Thoracic aorta (tissue), 2 donors: ENCODE data around the gene SMG7. TPM values are rescaled to one million over a fixed set of nuclear protein-coding genes. Genes with fewer than 3 reads are reported as not detected.

ENCODE experiments used
- ATAC-seq: fragments of 150-250 bp; one replicate; pipeline ENCODE4 v1.8.0; 2017; ENCODE audit warnings: low read depth; ENCODE audit not compliant: insufficient number of reproducible peaks, low FRiP score
- DNase-seq: peaks from one replicate; pipeline ENCODE4 v3.0.0-alpha.2; 2020; ENCODE audit warnings: low spot score
- H3K27ac ChIP-seq, 2 donors: fragments of 200-600 bp; sonication (generic); 1 replicate in 1 of 2; 2 replicates in 1 of 2; pipeline ENCODE4 v1.5.1; 2016; ENCODE audit warnings: mild to moderate bottlenecking in 2 of 2, moderate library complexity in 2 of 2
- H3K27me3 ChIP-seq: fragments of 200-600 bp; sonication (generic); replicated peaks from 2 replicates; pipeline ENCODE4 v1.6.0; 2016; ENCODE audit warnings: mild to moderate bottlenecking; ENCODE audit not compliant: insufficient read depth
- H3K36me3 ChIP-seq: fragments of 200-600 bp; sonication (generic); one replicate; pipeline ENCODE4 v1.5.1; 2016
- H3K4me1 ChIP-seq, 2 donors: fragments of 200-600 bp; sonication (generic); 1 replicate in 1 of 2; 2 replicates in 1 of 2; pipeline versions ENCODE4 v1.5.1 to v1.6.0; 2016; ENCODE audit warnings: low read depth in 2 of 2, mild to moderate bottlenecking in 1 of 2; ENCODE audit not compliant: control insufficient read depth in 1 of 2
- H3K4me3 ChIP-seq: fragments of 200-600 bp; sonication (generic); 2 replicates; pipeline ENCODE4 v1.5.1; 2016; ENCODE audit warnings: mild to moderate bottlenecking
- H3K9me3 ChIP-seq: fragments of 200-600 bp; sonication (generic); 2 replicates; pipeline ENCODE4 v1.5.1; 2016
- total RNA-seq, 2 donors: library from RNA; depleted of rRNA; stranded (reverse); fragments of >200 nt; gene quantifications; one replicate each; pipeline versions ENCODE4 v1.1.0 to v1.2.3, GENCODE V29; 2016
- TF ChIP-seq, protein P1 (sequence below): fragments of 200-600 bp; sonication (generic); IDR thresholded peaks from one replicate; pipeline ENCODE4 v1.5.1; 2019; ENCODE audit warnings: antibody characterized with exemption

SMG7 gene
- total RNA-seq, 2 donors from 2014 or later = 29.8 to 41.9 TPM

DNA sequence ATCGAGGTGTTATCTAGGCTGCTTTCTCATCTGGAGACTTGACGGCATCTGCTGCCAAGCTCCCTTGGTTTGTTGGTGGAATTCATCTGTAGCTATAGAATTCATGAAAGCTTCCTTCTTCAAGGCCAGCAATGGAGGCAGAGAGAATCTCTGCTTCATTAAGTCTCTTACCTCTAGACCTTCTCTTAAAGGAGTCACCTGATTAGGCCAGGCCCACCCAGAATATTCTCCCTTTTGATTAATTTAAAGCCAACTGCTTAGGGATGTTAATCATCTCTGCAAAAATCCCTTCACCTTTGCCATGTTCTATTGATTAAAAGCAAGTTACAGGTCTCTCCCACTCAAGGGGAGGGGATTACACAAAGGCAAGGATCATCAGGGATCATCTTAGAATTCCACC is 123.2 kb downstream of the SMG7 start:
- no peaks in the 10 kb centered on the region for H3K9me3 ChIP-seq
- no peak overlapping the region for H3K4me3 ChIP-seq
- TF ChIP-seq, protein P1, sequence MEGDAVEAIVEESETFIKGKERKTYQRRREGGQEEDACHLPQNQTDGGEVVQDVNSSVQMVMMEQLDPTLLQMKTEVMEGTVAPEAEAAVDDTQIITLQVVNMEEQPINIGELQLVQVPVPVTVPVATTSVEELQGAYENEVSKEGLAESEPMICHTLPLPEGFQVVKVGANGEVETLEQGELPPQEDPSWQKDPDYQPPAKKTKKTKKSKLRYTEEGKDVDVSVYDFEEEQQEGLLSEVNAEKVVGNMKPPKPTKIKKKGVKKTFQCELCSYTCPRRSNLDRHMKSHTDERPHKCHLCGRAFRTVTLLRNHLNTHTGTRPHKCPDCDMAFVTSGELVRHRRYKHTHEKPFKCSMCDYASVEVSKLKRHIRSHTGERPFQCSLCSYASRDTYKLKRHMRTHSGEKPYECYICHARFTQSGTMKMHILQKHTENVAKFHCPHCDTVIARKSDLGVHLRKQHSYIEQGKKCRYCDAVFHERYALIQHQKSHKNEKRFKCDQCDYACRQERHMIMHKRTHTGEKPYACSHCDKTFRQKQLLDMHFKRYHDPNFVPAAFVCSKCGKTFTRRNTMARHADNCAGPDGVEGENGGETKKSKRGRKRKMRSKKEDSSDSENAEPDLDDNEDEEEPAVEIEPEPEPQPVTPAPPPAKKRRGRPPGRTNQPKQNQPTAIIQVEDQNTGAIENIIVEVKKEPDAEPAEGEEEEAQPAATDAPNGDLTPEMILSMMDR = no peak
- H3K27me3 ChIP-seq = no peaks in the 10 kb centered on the region
- H3K27ac ChIP-seq = no peak overlapping the region
- no peaks in the 10 kb centered on the region for H3K36me3 ChIP-seq
- DNase-seq (no peak), ATAC-seq (no peak)
- peaks cover 0 to 3% of the 10 kb centered on the region in 2 donors for H3K4me1 ChIP-seq

- TF ChIP-seq, protein P1 = no peak
- H3K9me3 ChIP-seq = no peaks in the 10 kb centered on the region
- no peak overlapping the region for H3K4me3 ChIP-seq
- H3K4me1 ChIP-seq = peaks cover 0 to 3% of the 10 kb centered on the region in 2 donors
- no peak overlapping the region for H3K27ac ChIP-seq
- no peaks in the 10 kb centered on the region for H3K27me3 ChIP-seq
- ATAC-seq (no peak), DNase-seq (no peak)
- no peaks in the 10 kb centered on the region for H3K36me3 ChIP-seq
Observed at GRCh38 chr1:183596500-183596899, 124.2 kb downstream of the SMG7 start.

- TF ChIP-seq, protein P1 = no peak
- no peak for DNase-seq
- no peak overlapping the region for H3K27ac ChIP-seq
- H3K9me3 ChIP-seq = no peaks in the 10 kb centered on the region
- no peak for ATAC-seq
- H3K4me1 ChIP-seq = peaks cover 0 to 3% of the 10 kb centered on the region in 2 donors
- H3K36me3 ChIP-seq = no peaks in the 10 kb centered on the region
- no peak overlapping the region for H3K4me3 ChIP-seq
- no peaks in the 10 kb centered on the region for H3K27me3 ChIP-seq
Observed at GRCh38 chr1:183597656-183598347, 125.5 kb downstream of the SMG7 start.

GRCh38 chr1:183598386-183598785 is 126.1 kb downstream of the SMG7 start:
- no peak for DNase-seq

DNA sequence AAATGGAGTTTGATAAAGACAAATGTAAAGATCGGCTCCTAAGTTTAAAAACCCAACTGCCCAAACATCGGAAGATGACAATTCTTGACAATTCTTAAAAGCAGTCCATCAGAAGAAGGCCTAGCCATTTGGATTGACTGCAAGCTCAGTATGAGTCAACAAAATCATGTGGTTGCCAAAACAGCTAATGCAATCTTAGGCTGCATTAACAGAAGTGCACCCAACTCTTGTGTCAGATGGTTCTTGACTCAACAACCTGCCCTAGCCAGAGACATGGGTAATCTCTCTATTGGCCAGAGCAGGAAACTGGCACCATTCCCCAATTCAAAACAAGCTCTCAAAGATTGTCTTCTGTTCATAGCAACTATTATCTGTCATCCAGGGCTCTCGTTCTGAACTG is 127.8 kb downstream of the SMG7 start:
- TF ChIP-seq, protein P1 = no peak
- peaks cover 0 to 3% of the 10 kb centered on the region in 2 donors for H3K4me1 ChIP-seq
- H3K4me3 ChIP-seq = no peak overlapping the region
- H3K9me3 ChIP-seq = no peaks in the 10 kb centered on the region
- no peak overlapping the region for H3K27ac ChIP-seq
- no peaks in the 10 kb centered on the region for H3K27me3 ChIP-seq
- no peaks in the 10 kb centered on the region for H3K36me3 ChIP-seq
- DNase-seq (no peak), ATAC-seq (no peak)

More at GRCh38 chr1:183598386-183598785, 126.1 kb downstream of the SMG7 start:
- no peak for ATAC-seq
- H3K27me3 ChIP-seq = no peaks in the 10 kb centered on the region
- peaks cover 0 to 3% of the 10 kb centered on the region in 2 donors for H3K4me1 ChIP-seq
- TF ChIP-seq, protein P1 = no peak
- H3K27ac ChIP-seq = no peak overlapping the region
- H3K9me3 ChIP-seq = no peaks in the 10 kb centered on the region
- H3K4me3 ChIP-seq = no peak overlapping the region
- no peaks in the 10 kb centered on the region for H3K36me3 ChIP-seq
